AG04449 (cell line): ENCODE results near the gene DYRK4.

Experiments used
- CTCF ChIA-PET: fragments of 350-600 bp; formaldehyde crosslinking; extraction: SDS; loops from one replicate; lab custom pipeline; 2021; ENCODE audit warnings: antibody characterized with exemption; lab: Yijun Ruan, JAX
- POLR2A ChIA-PET: fragments of 400-600, 350-600 bp; formaldehyde crosslinking; extraction: SDS; loops from one replicate; lab custom pipeline; 2020; ENCODE audit warnings: antibody characterized with exemption, inconsistent platforms; lab: Yijun Ruan, JAX
- DNase-seq: peaks from one replicate; pipeline ENCODE4 v3.0.0-alpha.2; 2010; ENCODE audit warnings: low read depth, low spot score
- H3K4me3 ChIP-seq: 2 replicates; pipeline ENCODE4 v1.5.1; 2011; ENCODE audit warnings: low read depth, mild to moderate bottlenecking, control low read depth, low read length
- CTCF ChIP-seq: IDR thresholded peaks from one replicate; pipeline ENCODE4 v1.5.1; 2011; ENCODE audit warnings: mild to moderate bottlenecking, moderate library complexity, low read length, control low read depth, inconsistent platforms; ENCODE audit not compliant: insufficient read depth; ENCODE audit errors: missing control alignments

Gene DYRK4

GRCh38 chr12:4535092-4535491, 26.9 kb upstream of the DYRK4 start:
- H3K4me3 ChIP-seq, result no peak overlapping the region
- ChIA-PET POLR2A (no interaction called here), CTCF (interaction anchor here (1.8 to 2.0 kb wide), 2 partner anchors 9 to 115 kb away, joined by 6 to 7 read pairs; no protein-coding TSS in a partner anchor)
- no peak for DNase-seq
- no peak for TF ChIP-seq CTCF

GRCh38 chr12:4535871-4536270, 26.1 kb upstream of the DYRK4 start:
- POLR2A ChIA-PET, result no interaction called here
- CTCF ChIA-PET, result interaction anchor here (2.0 kb wide), 1 partner anchor 115 kb away, joined by 6 read pairs; no protein-coding TSS in a partner anchor
- no peak for TF ChIP-seq CTCF
- no peak overlapping the region for H3K4me3 ChIP-seq
- DNase-seq, result no peak

DNA sequence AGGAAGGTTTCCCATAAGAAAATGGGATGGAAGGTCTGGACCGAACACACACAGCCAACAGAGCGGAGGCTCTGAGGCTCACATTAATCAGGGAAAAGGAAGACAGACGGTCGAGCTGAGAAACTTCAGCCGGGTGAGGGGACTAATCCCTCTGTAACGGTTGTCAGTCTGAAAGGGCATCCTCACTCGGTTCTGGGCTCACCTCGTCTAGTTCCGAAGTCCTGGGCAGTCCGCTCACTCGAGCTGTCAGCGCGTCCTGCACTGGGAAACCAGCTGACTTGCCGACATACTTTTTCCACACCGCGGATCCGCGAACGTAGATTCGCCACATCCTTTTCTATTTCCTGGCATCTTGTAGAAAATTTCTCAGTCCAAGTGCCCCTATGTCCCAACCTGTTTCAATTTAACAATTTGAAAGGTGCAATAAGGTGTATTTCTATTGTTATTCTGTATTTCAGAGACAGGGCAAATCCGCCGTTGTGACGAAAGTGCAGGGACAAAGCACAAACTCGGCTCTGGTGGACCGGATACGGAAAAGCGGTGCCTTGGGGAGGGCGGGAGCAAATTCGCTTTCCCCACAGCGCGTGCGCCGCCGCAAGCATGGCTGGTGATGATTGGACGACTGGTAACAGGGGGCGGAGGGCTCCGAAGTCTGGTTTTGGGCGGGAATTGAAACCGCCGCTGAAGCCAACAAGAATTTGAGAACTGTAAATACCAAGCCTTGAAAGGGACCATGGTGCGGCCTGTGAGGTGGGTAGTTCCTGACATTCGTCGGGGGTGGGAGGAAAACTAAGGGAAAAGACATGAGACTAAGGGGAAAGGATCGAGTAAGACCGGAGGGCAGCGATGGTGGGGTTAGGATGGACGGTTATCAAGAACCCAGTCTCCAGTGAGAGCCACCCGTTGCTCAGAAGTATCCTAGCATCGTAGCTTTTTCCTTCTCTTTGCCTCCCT, 23.5 kb upstream of the DYRK4 start, which contains the start of gene RAD51AP1:
Gene RAD51AP1 (plus strand): TSS at position 684 of the 954 bp plus-strand sequence. CDS start 50 bp downstream, at position 734.
- DNase-seq, result peak; percentile 87
- TF ChIP-seq CTCF, result no peak
- POLR2A ChIA-PET, result no interaction called here
- CTCF ChIA-PET, result interaction anchor here (1.0 kb wide), 1 partner anchor 12 kb away, joined by 4 read pairs; no protein-coding TSS in a partner anchor
- peak within 1 kb of the TSS; percentile 93 for H3K4me3 ChIP-seq

DNA sequence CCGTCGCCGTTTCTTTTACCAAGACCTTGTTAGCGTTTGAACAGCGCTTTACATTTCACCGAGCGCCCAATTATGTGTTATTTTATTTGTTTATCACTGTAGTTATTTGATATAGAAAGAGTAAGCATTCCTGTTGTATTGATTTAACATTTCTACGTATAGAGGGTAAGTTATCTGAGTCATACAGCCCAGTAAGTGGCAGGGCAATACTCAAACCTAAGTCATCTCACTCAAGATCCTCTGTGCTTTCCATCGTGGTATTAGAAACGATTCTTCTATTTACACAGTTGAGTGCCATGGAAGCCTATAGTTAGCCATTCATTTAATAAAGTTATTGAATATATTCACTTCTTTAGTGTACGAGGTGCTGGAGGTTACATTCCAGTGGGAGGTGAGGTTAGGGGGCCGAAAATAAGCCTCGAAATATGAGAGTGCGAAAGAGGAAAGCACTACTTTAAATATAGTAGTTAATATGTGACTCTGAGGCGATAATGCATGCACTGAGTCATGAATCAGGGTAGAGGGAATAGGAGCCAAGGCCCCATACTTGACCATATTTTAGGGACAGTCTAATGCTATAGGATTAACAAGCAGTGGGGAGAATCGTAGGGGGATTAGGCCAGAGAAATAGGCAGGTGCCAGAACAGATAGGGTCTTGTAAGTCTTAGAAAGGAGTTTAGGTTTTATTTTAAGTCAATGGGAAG, 22.7 kb upstream of the DYRK4 start:
- ChIA-PET POLR2A (no interaction called here), CTCF (no interaction called here)
- TF ChIP-seq CTCF, result no peak
- no peak for DNase-seq
- H3K4me3 ChIP-seq, result peak overlapping the region; percentile 86

GRCh38 chr12:4540170-4540569, 21.8 kb upstream of the DYRK4 start:
- POLR2A ChIA-PET, result no interaction called here
- CTCF ChIA-PET, result interaction anchor here (1.0 to 1.3 kb wide), 2 partner anchors 8 to 13 kb away, joined by 3 to 4 read pairs; no protein-coding TSS in a partner anchor
- no peak for TF ChIP-seq CTCF
- H3K4me3 ChIP-seq, result no peak overlapping the region
- no peak for DNase-seq
